ENCODE data around the gene MRM3. TPM values are rescaled to one million over a fixed set of nuclear protein-coding genes. Genes with fewer than 3 reads are reported as not detected.

MRM3 gene
- total and polyA plus RNA-seq, 7 donors: 17.2 to 36.2 (median 25.9) TPM

GRCh38 chr17:750431-751037 is 31.6 kb upstream of the MRM3 start:
- H3K27me3 ChIP-seq (ENCODE audit: insufficient read depth in 3 of 3, low read length in 2 of 3): no peaks in the 10 kb centered on the region
- no peak for ATAC-seq
- peaks cover 7% of the 10 kb centered on the region for H3K4me1 ChIP-seq
- peak overlapping the region; percentile 80 for H3K4me3 ChIP-seq
- intact Hi-C loops (cut with DNase I): no loop called here
- 68 to 72% (median 69%) methylated on average over 8 of the region's 8 CpGs for WGBS, 3 donors
- peaks cover 3 to 28% of the 10 kb centered on the region in 2 donors for H3K36me3 ChIP-seq (ENCODE audit: insufficient read depth in 1 of 2, low read depth in 1 of 2)
- no peak for DNase-seq
- H3K27ac ChIP-seq: no peak overlapping the region
- no peak for TF ChIP-seq CTCF (IDR thresholded peaks at IDR 0.05)
- H3K9me3 ChIP-seq: no peaks in the 10 kb centered on the region

GRCh38 chr17:751269-752001 is 30.7 kb upstream of the MRM3 start:
- peak; percentile 17 to 34 (median 27) for ATAC-seq
- peaks cover 7% of the 10 kb centered on the region for H3K4me1 ChIP-seq
- H3K36me3 ChIP-seq (ENCODE audit: insufficient read depth in 1 of 2, low read depth in 1 of 2): peaks cover 5 to 22% of the 10 kb centered on the region in 2 donors
- peak overlapping the region; percentile 77 for H3K27ac ChIP-seq
- no peaks in the 10 kb centered on the region for H3K9me3 ChIP-seq
- WGBS, 3 donors: 1 to 3% (median 2%) methylated on average over 48 to 49 of the region's 49 CpGs
- TF ChIP-seq CTCF (IDR thresholded peaks at IDR 0.05): no peak
- H3K27me3 ChIP-seq (ENCODE audit: insufficient read depth in 3 of 3, low read length in 2 of 3): no peaks in the 10 kb centered on the region
- peak; percentile 56 to 69 for DNase-seq
- intact Hi-C loops (cut with DNase I): no loop called here
- H3K4me3 ChIP-seq: peak overlapping the region; percentile 80

GRCh38 chr17:752002-752619 is 30.0 kb upstream of the MRM3 start, which contains the start of gene GEMIN4:
GEMIN4 (minus strand) TSS chr17:752264; CDS start chr17:752142, 122 bp downstream.
- Histone ChIP-seq H3K4me1 (peaks cover 7% of the 10 kb centered on the region), H3K27ac (peak within 1 kb of the TSS; percentile 77), H3K36me3 (ENCODE audit: insufficient read depth in 1 of 2, low read depth in 1 of 2) (peaks cover 3 to 22% of the 10 kb centered on the region in 2 donors), H3K4me3 (peak within 1 kb of the TSS; percentile 80), H3K9me3 (no peaks in the 10 kb centered on the region), H3K27me3 (ENCODE audit: insufficient read depth in 3 of 3, low read length in 2 of 3) (no peaks in the 10 kb centered on the region)
- peak; percentile 94 to 97 (median 96) for ATAC-seq
- 1% methylated on average over 24 to 87 of the region's 87 CpGs for WGBS, 3 donors
- peak; percentile 94 for TF ChIP-seq CTCF (IDR thresholded peaks at IDR 0.05)
- intact Hi-C loops (cut with DNase I): no loop called here
- peak; percentile 92 to 96 for DNase-seq

GRCh38 chr17:752620-753219 is 29.4 kb upstream of the MRM3 start:
- peak; percentile 52 to 74 (median 55) for ATAC-seq
- 19 to 26% (median 21%) methylated on average over 43 of the region's 43 CpGs for WGBS, 3 donors
- peak overlapping the region; percentile 80 for H3K4me3 ChIP-seq
- peak overlapping the region; percentile 77 for H3K27ac ChIP-seq
- peaks cover 7% of the 10 kb centered on the region for H3K4me1 ChIP-seq
- DNase-seq: peak; percentile 79 to 87
- intact Hi-C loops (cut with DNase I): no loop called here
- TF ChIP-seq CTCF (IDR thresholded peaks at IDR 0.05): no peak
- H3K36me3 ChIP-seq (ENCODE audit: insufficient read depth in 1 of 2, low read depth in 1 of 2): peaks cover 3 to 22% of the 10 kb centered on the region in 2 donors
- no peaks in the 10 kb centered on the region for H3K9me3 ChIP-seq
- H3K27me3 ChIP-seq (ENCODE audit: insufficient read depth in 3 of 3, low read length in 2 of 3): no peaks in the 10 kb centered on the region

Measured in psoas muscle (tissue), 8 donors.